Measurements from ENCODE around the gene RNF32. TPM values are rescaled to one million over a fixed set of nuclear protein-coding genes. Genes with fewer than 3 reads are reported as not detected.

The RNF32 gene
- total RNA-seq, 1 donor from 2014 or later, result 1.6 TPM

DNA sequence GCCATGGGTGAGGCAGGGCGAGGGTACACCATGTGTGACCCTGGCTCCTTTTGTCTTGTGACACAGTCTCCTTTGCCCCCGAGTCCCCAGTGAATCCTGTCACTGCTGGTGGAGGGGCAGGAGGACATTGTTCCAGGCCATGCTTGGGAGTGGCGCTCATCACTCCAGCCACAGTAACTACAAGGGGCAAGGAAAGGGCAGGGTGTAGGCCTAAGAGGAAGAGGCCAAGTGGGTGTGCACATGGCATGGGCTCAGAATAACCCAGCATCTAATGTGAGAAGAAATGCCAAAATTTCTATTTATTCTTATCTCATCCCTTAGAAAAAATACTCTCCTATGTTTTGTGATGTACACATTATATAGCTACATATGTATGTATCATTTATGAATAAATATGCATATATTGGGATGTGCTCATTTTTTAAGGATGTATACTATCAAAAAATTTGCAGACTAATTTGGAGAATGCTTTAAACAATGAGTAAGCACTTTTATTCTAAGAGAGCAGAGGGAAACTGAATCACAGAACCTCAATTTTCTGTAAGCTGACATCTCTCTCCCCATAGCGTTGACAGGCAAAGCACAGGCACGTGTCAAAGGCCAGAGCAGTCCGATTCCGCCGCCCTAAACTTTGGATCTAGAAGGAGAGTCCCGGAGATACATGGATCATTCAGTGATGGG is 36.9 kb downstream of the RNF32 start:
- no peak overlapping the region for H3K27ac ChIP-seq (ENCODE audit: low read depth, low read length)
- TF ChIP-seq EZH2 (IDR thresholded peaks at IDR 0.05; ENCODE audit: insufficient read depth, low read length), result no peak
- TF ChIP-seq, protein P1, sequence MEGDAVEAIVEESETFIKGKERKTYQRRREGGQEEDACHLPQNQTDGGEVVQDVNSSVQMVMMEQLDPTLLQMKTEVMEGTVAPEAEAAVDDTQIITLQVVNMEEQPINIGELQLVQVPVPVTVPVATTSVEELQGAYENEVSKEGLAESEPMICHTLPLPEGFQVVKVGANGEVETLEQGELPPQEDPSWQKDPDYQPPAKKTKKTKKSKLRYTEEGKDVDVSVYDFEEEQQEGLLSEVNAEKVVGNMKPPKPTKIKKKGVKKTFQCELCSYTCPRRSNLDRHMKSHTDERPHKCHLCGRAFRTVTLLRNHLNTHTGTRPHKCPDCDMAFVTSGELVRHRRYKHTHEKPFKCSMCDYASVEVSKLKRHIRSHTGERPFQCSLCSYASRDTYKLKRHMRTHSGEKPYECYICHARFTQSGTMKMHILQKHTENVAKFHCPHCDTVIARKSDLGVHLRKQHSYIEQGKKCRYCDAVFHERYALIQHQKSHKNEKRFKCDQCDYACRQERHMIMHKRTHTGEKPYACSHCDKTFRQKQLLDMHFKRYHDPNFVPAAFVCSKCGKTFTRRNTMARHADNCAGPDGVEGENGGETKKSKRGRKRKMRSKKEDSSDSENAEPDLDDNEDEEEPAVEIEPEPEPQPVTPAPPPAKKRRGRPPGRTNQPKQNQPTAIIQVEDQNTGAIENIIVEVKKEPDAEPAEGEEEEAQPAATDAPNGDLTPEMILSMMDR (IDR thresholded peaks at IDR 0.05; ENCODE audit: insufficient read depth, low read depth, low read length), result no peak
- no peaks in the 10 kb centered on the region for H3K27me3 ChIP-seq (ENCODE audit: insufficient read depth, low read length)
- no peak overlapping the region for H3K4me3 Mint-ChIP-seq (ENCODE audit: unreplicated experiment)
- peaks cover 15% of the 10 kb centered on the region for H3K36me3 Mint-ChIP-seq (ENCODE audit: low read depth, unreplicated experiment)
- H3K9ac ChIP-seq (ENCODE audit: low read length), result no peak overlapping the region
- no peak for DNase-seq (ENCODE audit: low read depth)
- no peaks in the 10 kb centered on the region for H3K4me1 ChIP-seq (ENCODE audit: insufficient read depth, low read length)
- no peak overlapping the region for H3K4me2 ChIP-seq (ENCODE audit: low read length)
- H3K9me3 Mint-ChIP-seq (ENCODE audit: unreplicated experiment), result no peaks in the 10 kb centered on the region
- H3K9me3 ChIP-seq (ENCODE audit: insufficient read depth, low read depth, low read length), result no peaks in the 10 kb centered on the region
- peaks cover 2% of the 10 kb centered on the region for H3K4me1 Mint-ChIP-seq (ENCODE audit: low read depth, unreplicated experiment)
- no peak overlapping the region for H3K27ac Mint-ChIP-seq (ENCODE audit: unreplicated experiment)
- no peak for FAIRE-seq
- no peaks in the 10 kb centered on the region for H3K27me3 Mint-ChIP-seq (ENCODE audit: low read depth, unreplicated experiment)
- no peak overlapping the region for H3K4me3 ChIP-seq (ENCODE audit: insufficient read depth, low read depth, low read length)
- H4K20me1 ChIP-seq (ENCODE audit: insufficient read depth, low read length), result no peaks in the 10 kb centered on the region
- no peaks in the 10 kb centered on the region for H3K79me2 ChIP-seq (ENCODE audit: insufficient read depth, low read length)
- peaks cover 3% of the 10 kb centered on the region for H3K36me3 ChIP-seq (ENCODE audit: insufficient read depth, low read length)
- no peak overlapping the region for H2AFZ ChIP-seq (ENCODE audit: low read depth, low read length)

- no peak overlapping the region for H3K27ac Mint-ChIP-seq (ENCODE audit: unreplicated experiment)
- Histone ChIP-seq H3K4me2 (ENCODE audit: low read length) (no peak overlapping the region), H3K27ac (ENCODE audit: low read depth, low read length) (no peak overlapping the region), H3K4me3 (ENCODE audit: insufficient read depth, low read depth, low read length) (no peak overlapping the region), H3K9me3 (ENCODE audit: insufficient read depth, low read depth, low read length) (no peaks in the 10 kb centered on the region), H3K9ac (ENCODE audit: low read length) (no peak overlapping the region), H3K4me1 (ENCODE audit: insufficient read depth, low read length) (no peaks in the 10 kb centered on the region), H3K36me3 (ENCODE audit: insufficient read depth, low read length) (peaks cover 3% of the 10 kb centered on the region), H4K20me1 (ENCODE audit: insufficient read depth, low read length) (no peaks in the 10 kb centered on the region), H2AFZ (ENCODE audit: low read depth, low read length) (no peak overlapping the region), H3K79me2 (ENCODE audit: insufficient read depth, low read length) (no peaks in the 10 kb centered on the region), H3K27me3 (ENCODE audit: insufficient read depth, low read length) (no peaks in the 10 kb centered on the region)
- no peak for FAIRE-seq
- TF ChIP-seq, protein P1 (IDR thresholded peaks at IDR 0.05; ENCODE audit: insufficient read depth, low read depth, low read length), result no peak
- no peak for TF ChIP-seq EZH2 (IDR thresholded peaks at IDR 0.05; ENCODE audit: insufficient read depth, low read length)
- no peaks in the 10 kb centered on the region for H3K9me3 Mint-ChIP-seq (ENCODE audit: unreplicated experiment)
- peaks cover 19% of the 10 kb centered on the region for H3K36me3 Mint-ChIP-seq (ENCODE audit: low read depth, unreplicated experiment)
- DNase-seq (ENCODE audit: low read depth), result peak; percentile 78
- H3K4me1 Mint-ChIP-seq (ENCODE audit: low read depth, unreplicated experiment), result peaks cover 2% of the 10 kb centered on the region
- H3K4me3 Mint-ChIP-seq (ENCODE audit: unreplicated experiment), result no peak overlapping the region
- no peaks in the 10 kb centered on the region for H3K27me3 Mint-ChIP-seq (ENCODE audit: low read depth, unreplicated experiment)
Observed at GRCh38 chr7:156680281-156680680, 39.7 kb downstream of the RNF32 start.

DNA sequence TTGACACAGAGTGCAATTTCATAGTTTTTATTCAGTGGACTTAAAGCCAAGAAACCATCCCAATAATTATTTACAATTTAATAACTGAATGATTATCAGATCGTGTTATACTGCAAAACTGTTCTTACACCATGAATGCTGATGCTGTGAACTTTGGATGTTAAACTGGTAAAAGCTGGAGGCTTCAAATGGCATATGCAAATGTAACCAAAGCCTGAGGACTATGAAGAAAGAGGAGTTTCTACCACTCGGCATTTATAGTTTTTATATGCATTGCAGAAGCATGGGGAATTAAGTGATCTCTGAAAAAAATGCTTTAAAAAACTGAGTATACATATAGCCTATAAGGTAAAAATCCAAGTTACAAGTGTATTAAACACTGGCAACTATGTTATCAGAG is 42.4 kb downstream of the RNF32 start:
- Mint-ChIP-seq H3K36me3 (ENCODE audit: low read depth, unreplicated experiment) (peaks cover 9% of the 10 kb centered on the region), H3K4me3 (ENCODE audit: unreplicated experiment) (no peak overlapping the region), H3K4me1 (ENCODE audit: low read depth, unreplicated experiment) (peaks cover 2% of the 10 kb centered on the region), H3K9me3 (ENCODE audit: unreplicated experiment) (no peaks in the 10 kb centered on the region), H3K27me3 (ENCODE audit: low read depth, unreplicated experiment) (no peaks in the 10 kb centered on the region), H3K27ac (ENCODE audit: unreplicated experiment) (no peak overlapping the region)
- Histone ChIP-seq H3K27ac (ENCODE audit: low read depth, low read length) (no peak overlapping the region), H3K36me3 (ENCODE audit: insufficient read depth, low read length) (no peaks in the 10 kb centered on the region), H3K9me3 (ENCODE audit: insufficient read depth, low read depth, low read length) (no peaks in the 10 kb centered on the region), H3K79me2 (ENCODE audit: insufficient read depth, low read length) (no peaks in the 10 kb centered on the region), H2AFZ (ENCODE audit: low read depth, low read length) (no peak overlapping the region), H3K9ac (ENCODE audit: low read length) (no peak overlapping the region), H3K4me3 (ENCODE audit: insufficient read depth, low read depth, low read length) (no peak overlapping the region), H3K4me1 (ENCODE audit: insufficient read depth, low read length) (no peaks in the 10 kb centered on the region), H3K27me3 (ENCODE audit: insufficient read depth, low read length) (no peaks in the 10 kb centered on the region), H4K20me1 (ENCODE audit: insufficient read depth, low read length) (no peaks in the 10 kb centered on the region), H3K4me2 (ENCODE audit: low read length) (no peak overlapping the region)
- DNase-seq (ENCODE audit: low read depth), result no peak
- TF ChIP-seq EZH2 (IDR thresholded peaks at IDR 0.05; ENCODE audit: insufficient read depth, low read length), result no peak
- TF ChIP-seq, protein P1 (IDR thresholded peaks at IDR 0.05; ENCODE audit: insufficient read depth, low read depth, low read length), result no peak
- FAIRE-seq, result no peak
